Ovary (tissue), 10 donors: ENCODE measurements around the gene SNCG. TPM values are rescaled to one million over a fixed set of nuclear protein-coding genes. Genes with fewer than 3 reads are reported as not detected.

Source experiments
- DNase-seq, 5 donors: peaks; one replicate each; pipeline ENCODE4 v3.0.0-alpha.2; 2019 to 2020
- H3K27ac ChIP-seq, 2 donors: fragments of 200-600 bp; one replicate each; pipeline versions ENCODE4 v1.5.1 to v1.8.0; 2019 to 2022
- H3K27me3 ChIP-seq: fragments of 200-600 bp; one replicate; pipeline ENCODE4 v1.8.0; 2022
- H3K36me3 ChIP-seq: fragments of 200-600 bp; sonication (generic); one replicate; pipeline ENCODE4 v1.5.1; 2019
- H3K4me1 ChIP-seq: one replicate; pipeline ENCODE4 v1.8.1; 2013; ENCODE audit warnings: mild to moderate bottlenecking, moderate library complexity; ENCODE audit not compliant: insufficient read depth
- H3K4me3 ChIP-seq: fragments of 200-600 bp; sonication (generic); one replicate; pipeline ENCODE4 v1.5.1; 2017
- H3K9me3 ChIP-seq, 2 donors: fragments of 200-600 bp in 1 of 2; sonication (generic) in 1 of 2; one replicate each; pipeline versions ENCODE4 v1.5.1 to v1.8.1; 2013 to 2019; ENCODE audit warnings: mild to moderate bottlenecking in 1 of 2, moderate library complexity in 1 of 2
- CTCF ChIP-seq, 3 donors: fragments of 450-650 bp in 2 of 3; fragments of 200-600 bp in 1 of 3; IDR thresholded peaks; one replicate each; pipeline versions ENCODE4 v1.5.1 to v1.8.0; 2016 to 2022; ENCODE audit warnings: antibody characterized with exemption in 3 of 3, mild to moderate bottlenecking in 1 of 3
- EP300 ChIP-seq: sonication (generic); formaldehyde crosslinking; IDR thresholded peaks from one replicate; pipeline ENCODE4 v1.6.1; 2017; ENCODE audit warnings: antibody characterized with exemption
- POLR2A ChIP-seq: fragments of 450-650 bp; IDR thresholded peaks from one replicate; pipeline ENCODE4 v1.6.1; 2017; ENCODE audit warnings: antibody characterized with exemption, mild to moderate bottlenecking, moderate library complexity
- WGBS, 3 donors: extraction: QIAGEN DNeasy Blood & Tissue Kit in 1 of 3; methylation state at CpG; one replicate each; pipeline versions ENCODE4 v1.1.5 to v1.1.7; 2013 to 2017; 5-methylcytosine and 5-hydroxymethylcytosine counted together
- intact Hi-C, 4 donors: fragments of 100-400 bp; cut with DNase I; formaldehyde crosslinking; loops; one replicate each; pipeline versions ENCODE4 v1.11.0 to v1.15.1; 2022 to 2023
- long read RNA-seq, 3 donors: library from polyadenylated mRNA in 2 of 3; unstranded in 2 of 3; transcript quantifications; one replicate each; pipeline ENCODE4 v2.0.0 and lab custom pipeline, GENCODE V29; 2021 to 2026
- polyA plus RNA-seq, 2 donors: library from polyadenylated mRNA; stranded (reverse); fragments of 200-250 nt in 1 of 2; fragments of 350-450 nt in 1 of 2; fragmentation: Illumina TruSeq in 1 of 2; extraction: RNeasy Lipid Tissue Mini Kit (QIAGEN cat#74804) in 1 of 2; gene quantifications; one replicate each; pipeline ENCODE4 v1.2.3, GENCODE V29; 2013 to 2014
- total RNA-seq, 7 donors: library from RNA; depleted of rRNA in 2 of 7; stranded (reverse); fragments of >200 nt in 2 of 7; fragmentation: NEBNext Ultra II Directional in 3 of 7; extraction: Animal tissue kit (Norgen Biotek cat#: 25700) in 3 of 7; gene quantifications; one replicate each; pipeline versions ENCODE4 v1.1.0 to v1.2.4, GENCODE V29; 2016 to 2023
- donor health status: DM: no; HTN: no; CAD: no; lungs with moderate emphysema.
- donor health status: DM: no; HTN: no; CAD: no.
- donor health status: Bipolar disorder and iron deficiency.
- donor health status: DM: yes; HTN: yes; CAD: no.
- donor health status: DM: no; HTN: no; CAD: no.
- donor health status: DM: yes; HTN: yes; CAD: no.

Gene SNCG
- 10 to 100 TPM; 15.4 to 76.1 (median 43.6) TPM for total RNA-seq
- polyA plus RNA-seq = 10 to 100 TPM; 13.7 to 41.9 TPM
- long read RNA-seq, donor 1, transcript SNCG-202 (5 exons, 701 nt) = major isoform, 7 of 23 reads
- long read RNA-seq, donor 1, partial matches to known transcripts = 2 of 23 reads
- long read RNA-seq, donor 1, other reads (novel, unspliced or antisense) = 12 of 23 reads
- long read RNA-seq, donor 2, partial matches to known transcripts = 0 of 3 reads
- long read RNA-seq, donor 2, other reads (novel, unspliced or antisense) = 0 of 3 reads
- long read RNA-seq, donor 3, transcript SNCG-202 (5 exons, 701 nt) = major isoform, 24 of 37 reads
- long read RNA-seq, donor 3, partial matches to known transcripts = 4 of 37 reads
- long read RNA-seq, donor 3, other reads (novel, unspliced or antisense) = 5 of 37 reads

- peak within 1 kb of the TSS; percentile 20 for H3K4me3 ChIP-seq
- 26 to 33% (median 33%) methylated on average over 17 to 22 of the region's 22 CpGs for WGBS, 3 donors
- no peaks in the 10 kb centered on the region for H3K9me3 ChIP-seq
- no peaks in the 10 kb centered on the region for H3K27me3 ChIP-seq
- no peaks in the 10 kb centered on the region for H3K36me3 ChIP-seq
- TF ChIP-seq POLR2A (no peak), EP300 (no peak), CTCF (IDR thresholded peaks at IDR 0.05) (no peak)
- intact Hi-C loops = no loop called here
- peak; percentile 69 to 76 (median 74) for DNase-seq
- H3K27ac ChIP-seq = peak within 1 kb of the TSS; percentile 31 to 89
- peaks cover 42% of the 10 kb centered on the region for H3K4me1 ChIP-seq
Observed at GRCh38 chr10:86958116-86958900, at the start of gene SNCG. TSS of gene SNCG (plus strand) at chr10:86958599. CDS start at chr10:86958698, 99 bp downstream.

- no peaks in the 10 kb centered on the region for H3K27me3 ChIP-seq
- no peaks in the 10 kb centered on the region for H3K4me1 ChIP-seq
- 82 to 90% (median 87%) methylated on average over 1 of the region's 1 CpG for WGBS, 3 donors
- H3K36me3 ChIP-seq = no peaks in the 10 kb centered on the region
- H3K4me3 ChIP-seq = no peak overlapping the region
- DNase-seq = no peak
- intact Hi-C loops = no loop called here
- TF ChIP-seq EP300 (no peak), CTCF (IDR thresholded peaks at IDR 0.05) (no peak), POLR2A (no peak)
- H3K27ac ChIP-seq = no peak overlapping the region
- H3K9me3 ChIP-seq = no peaks in the 10 kb centered on the region
Observed at GRCh38 chr10:86914734-86915133, 43.7 kb upstream of the SNCG start.

GRCh38 chr10:86918022-86918471 is 40.4 kb upstream of the SNCG start:
- peaks cover 5% of the 10 kb centered on the region for H3K4me1 ChIP-seq
- H3K36me3 ChIP-seq = no peaks in the 10 kb centered on the region
- H3K9me3 ChIP-seq = no peaks in the 10 kb centered on the region
- no peak overlapping the region for H3K27ac ChIP-seq
- WGBS, 3 donors = 64 to 75% (median 75%) methylated on average over 5 of the region's 5 CpGs
- H3K27me3 ChIP-seq = no peaks in the 10 kb centered on the region
- no peak overlapping the region for H3K4me3 ChIP-seq
- intact Hi-C loops = no loop called here
- TF ChIP-seq POLR2A (no peak), EP300 (no peak), CTCF (IDR thresholded peaks at IDR 0.05) (no peak)
- DNase-seq = no peak

- Histone ChIP-seq H3K4me1 (peaks cover 8% of the 10 kb centered on the region), H3K9me3 (no peaks in the 10 kb centered on the region), H3K27me3 (no peaks in the 10 kb centered on the region), H3K4me3 (no peak overlapping the region), H3K36me3 (no peaks in the 10 kb centered on the region), H3K27ac (peak overlapping the region in 1 of 2 donors; percentile 57)
- intact Hi-C loops = no loop called here
- WGBS, 3 donors = 36 to 55% (median 44%) methylated on average over 9 of the region's 9 CpGs
- DNase-seq = peak in 1 of 5 donors; percentile 64
- TF ChIP-seq EP300 = no peak
Observed at GRCh38 chr10:86922553-86922961, 35.8 kb upstream of the SNCG start.
